GM12874 (cell line): Measurements from ENCODE around the gene TDRD10.
A peak's percentile ranks its signal among the peaks of the same experiment; 100 is the strongest.

Source experiments
- TF ChIP-seq, protein P1 (sequence below): IDR thresholded peaks from 2 replicates; pipeline ENCODE4 v1.5.1; 2011; ENCODE audit warnings: low read depth, mild to moderate bottlenecking, control low read depth, low read length, moderate library complexity; ENCODE audit not compliant: insufficient read depth

The TDRD10 gene

DNA sequence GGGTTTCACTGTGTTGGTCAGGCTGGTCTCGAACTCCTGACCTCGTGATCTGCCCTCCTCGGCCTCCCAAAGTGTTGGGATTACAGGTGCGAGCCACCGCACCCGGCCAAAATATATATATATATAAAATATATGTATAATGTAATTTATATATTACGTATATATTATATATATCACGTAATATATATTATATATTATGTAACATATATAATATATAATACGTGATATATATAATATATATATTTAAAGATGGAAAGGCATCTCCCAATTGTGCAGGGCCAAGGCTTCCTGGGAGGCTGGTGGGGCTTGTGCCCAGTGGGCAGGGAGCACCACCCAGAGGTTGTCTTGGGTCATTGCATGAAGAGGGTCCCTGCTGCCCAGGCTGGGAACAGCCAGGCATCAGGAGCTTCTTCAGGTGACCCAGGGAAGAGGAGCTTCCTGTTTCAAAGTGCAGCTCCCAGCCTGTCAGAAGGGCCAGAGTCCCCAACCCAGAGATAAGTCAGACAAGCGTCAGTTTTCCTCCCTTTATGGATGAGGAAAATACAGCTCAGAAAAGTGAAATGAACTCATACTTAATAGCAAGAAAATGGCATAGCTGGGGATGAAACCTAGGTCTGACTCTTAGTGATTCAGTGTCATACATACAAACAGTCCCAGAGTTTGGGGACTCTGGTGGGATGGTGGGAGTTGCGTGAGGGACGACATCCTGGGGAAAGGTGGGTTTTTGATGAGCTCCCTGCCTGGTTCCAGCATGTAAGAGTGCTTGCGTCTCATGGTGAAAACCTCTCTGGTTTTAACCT, 44.4 kb downstream of the TDRD10 start:
- TF ChIP-seq, protein P1, sequence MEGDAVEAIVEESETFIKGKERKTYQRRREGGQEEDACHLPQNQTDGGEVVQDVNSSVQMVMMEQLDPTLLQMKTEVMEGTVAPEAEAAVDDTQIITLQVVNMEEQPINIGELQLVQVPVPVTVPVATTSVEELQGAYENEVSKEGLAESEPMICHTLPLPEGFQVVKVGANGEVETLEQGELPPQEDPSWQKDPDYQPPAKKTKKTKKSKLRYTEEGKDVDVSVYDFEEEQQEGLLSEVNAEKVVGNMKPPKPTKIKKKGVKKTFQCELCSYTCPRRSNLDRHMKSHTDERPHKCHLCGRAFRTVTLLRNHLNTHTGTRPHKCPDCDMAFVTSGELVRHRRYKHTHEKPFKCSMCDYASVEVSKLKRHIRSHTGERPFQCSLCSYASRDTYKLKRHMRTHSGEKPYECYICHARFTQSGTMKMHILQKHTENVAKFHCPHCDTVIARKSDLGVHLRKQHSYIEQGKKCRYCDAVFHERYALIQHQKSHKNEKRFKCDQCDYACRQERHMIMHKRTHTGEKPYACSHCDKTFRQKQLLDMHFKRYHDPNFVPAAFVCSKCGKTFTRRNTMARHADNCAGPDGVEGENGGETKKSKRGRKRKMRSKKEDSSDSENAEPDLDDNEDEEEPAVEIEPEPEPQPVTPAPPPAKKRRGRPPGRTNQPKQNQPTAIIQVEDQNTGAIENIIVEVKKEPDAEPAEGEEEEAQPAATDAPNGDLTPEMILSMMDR, result peak; percentile 87

DNA sequence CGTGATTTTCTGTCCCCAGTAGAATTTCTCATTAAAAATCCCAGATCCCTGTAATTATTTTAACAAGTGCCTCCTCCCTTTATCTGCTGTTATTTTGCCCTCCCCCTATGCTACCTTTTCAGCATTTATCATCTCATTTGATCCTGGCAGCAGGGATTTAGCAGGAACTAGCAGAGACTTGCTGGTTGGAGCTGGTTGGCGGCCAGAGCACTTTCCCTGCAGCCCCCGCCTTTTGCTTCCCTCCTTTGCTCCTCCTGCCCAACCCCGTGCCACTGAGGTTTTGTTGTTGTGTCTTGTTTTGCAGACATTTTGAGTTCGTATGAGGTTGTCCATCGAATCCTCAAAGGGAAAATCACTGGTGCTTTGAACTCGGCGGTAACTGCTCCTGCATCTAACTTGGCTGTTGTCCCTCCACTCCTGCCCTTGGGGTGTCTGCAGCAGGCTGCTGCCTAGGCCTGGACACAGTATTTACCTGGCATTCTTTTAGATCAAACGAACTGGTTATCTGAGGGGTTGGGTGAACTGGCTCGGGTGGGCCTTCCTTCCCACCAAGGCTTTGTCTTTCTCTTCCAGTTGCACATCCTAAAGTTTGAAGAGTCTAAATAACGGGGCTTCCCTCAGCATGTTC, 45.2 kb downstream of the TDRD10 start:
- TF ChIP-seq, protein P1, result no peak

- TF ChIP-seq, protein P1, result no peak
Measured at GRCh38 chr1:154548028-154548427, 46.0 kb downstream of the TDRD10 start.

DNA sequence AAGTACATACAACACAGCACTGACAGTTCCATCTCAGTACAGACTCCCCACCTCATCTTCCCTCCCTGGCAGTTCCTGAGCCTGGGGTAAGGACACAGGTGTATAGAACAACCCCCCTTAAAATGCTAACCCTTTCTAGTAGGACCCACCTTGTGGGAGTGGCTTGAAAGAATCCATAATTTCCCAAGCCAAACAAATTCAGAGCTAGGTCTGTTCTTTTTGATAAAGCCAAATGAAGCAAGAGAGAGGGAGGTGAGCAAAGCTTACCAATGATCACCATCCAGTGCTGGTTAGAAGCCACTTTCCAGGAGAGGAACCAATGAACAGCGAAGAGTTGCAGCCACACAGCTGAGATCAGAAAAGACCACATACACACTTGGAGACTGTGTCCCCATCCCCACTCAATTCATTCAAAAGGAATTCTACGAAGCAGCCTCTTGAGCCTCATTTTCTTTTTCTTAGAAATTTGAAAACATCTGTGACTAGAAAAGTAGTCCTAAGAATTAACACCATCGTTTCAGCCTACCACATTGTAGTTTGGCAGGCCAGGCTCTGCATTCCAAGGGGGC, 47.3 kb downstream of the TDRD10 start:
- TF ChIP-seq, protein P1, result no peak

- TF ChIP-seq, protein P1, result no peak
Measured at GRCh38 chr1:154550070-154550469, 48.1 kb downstream of the TDRD10 start.

DNA sequence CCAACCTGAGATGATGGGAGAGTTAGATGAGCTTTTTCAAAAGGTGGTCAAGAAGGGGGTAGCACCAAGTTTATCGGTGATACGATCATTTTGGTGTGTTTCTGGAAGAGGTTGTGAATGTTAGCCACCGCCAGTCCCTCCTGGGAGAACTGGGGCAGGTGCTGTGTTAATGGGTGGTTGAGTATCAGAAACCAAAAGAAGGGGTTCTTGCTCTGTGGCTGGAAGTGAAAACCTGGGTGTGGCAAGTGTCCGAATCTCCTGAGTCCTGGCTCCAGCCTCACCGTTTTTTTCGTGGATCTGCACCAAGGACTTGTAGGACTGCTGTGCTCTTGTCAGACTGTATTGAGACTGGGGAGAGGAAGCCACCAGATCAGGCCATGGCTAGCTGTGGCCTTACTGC, 48.6 kb downstream of the TDRD10 start:
- TF ChIP-seq, protein P1, result no peak

- TF ChIP-seq, protein P1, result no peak
Measured at GRCh38 chr1:154551474-154551873, 49.5 kb downstream of the TDRD10 start.
